Suprapubic skin (tissue), 4 donors: Measurements from ENCODE around the gene HMGN1.

Source experiments
- EP300 ChIP-seq: sonication (generic); formaldehyde crosslinking; IDR thresholded peaks from one replicate; pipeline ENCODE4 v1.6.1; 2017; ENCODE audit warnings: antibody characterized with exemption
- POLR2A ChIP-seq, 2 donors: fragments of 450-650 bp; IDR thresholded peaks; one replicate each; pipeline ENCODE4 v1.6.1; 2017; ENCODE audit warnings: antibody characterized with exemption in 2 of 2, mild to moderate bottlenecking in 2 of 2, moderate library complexity in 2 of 2
- POLR2AphosphoS5 ChIP-seq, 3 donors: sonication (generic); formaldehyde crosslinking; IDR thresholded peaks; one replicate each; pipeline ENCODE4 v1.6.1; 2017; ENCODE audit warnings: antibody characterized with exemption in 3 of 3
- TF ChIP-seq, protein P1 (sequence below), 2 donors: fragments of 200-600 bp in 1 of 2; fragments of 450-650 bp in 1 of 2; sonication (generic) in 1 of 2; IDR thresholded peaks; one replicate each; pipeline ENCODE4 v1.5.1; 2016 to 2019; ENCODE audit warnings: antibody characterized with exemption in 2 of 2, mild to moderate bottlenecking in 1 of 2, moderate library complexity in 1 of 2

DNA sequence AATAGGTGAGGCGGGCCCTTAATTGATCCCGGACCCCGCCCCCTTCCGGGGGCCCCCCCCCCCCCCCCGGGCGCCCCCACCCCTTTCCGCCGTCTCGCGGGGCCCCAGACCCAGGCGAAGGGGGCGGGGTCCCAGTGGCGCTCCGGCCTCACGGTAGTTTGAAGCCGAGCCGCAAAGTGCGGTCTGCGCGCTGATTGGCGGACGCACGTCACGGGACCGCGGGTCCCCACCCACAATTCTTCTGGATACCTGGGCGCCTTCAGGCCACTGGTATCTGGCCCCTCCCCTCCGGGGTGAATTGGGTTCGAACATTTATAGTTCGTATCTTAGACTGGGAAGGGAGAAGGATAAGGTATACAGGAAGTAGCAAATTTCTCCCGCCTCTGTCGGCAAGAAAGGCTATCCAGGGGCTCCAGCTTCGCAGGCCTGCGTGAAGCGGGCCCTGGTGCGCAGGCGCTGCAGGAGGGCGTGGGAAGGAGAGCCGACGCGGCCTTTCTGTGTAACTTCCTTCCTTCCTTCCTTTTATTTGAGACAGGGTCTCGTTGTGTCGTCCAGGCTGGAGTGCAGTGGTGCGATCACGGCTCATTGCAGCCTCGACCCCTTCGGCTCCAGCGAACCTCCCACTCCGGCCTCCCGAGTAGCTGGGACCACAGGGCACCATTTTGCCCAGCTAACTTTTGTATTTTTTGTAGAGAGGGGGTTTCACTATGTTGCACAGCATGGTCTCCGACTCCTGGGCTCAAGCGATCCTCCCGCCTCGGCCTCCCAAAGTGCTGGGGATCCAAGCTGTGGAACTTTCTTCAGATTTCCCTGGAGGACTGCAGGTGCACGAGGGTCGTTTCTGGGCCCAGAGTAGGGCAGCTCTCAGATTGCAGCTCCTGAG lies 564 bp upstream of the HMGN1 start:
- TF ChIP-seq, protein P1, sequence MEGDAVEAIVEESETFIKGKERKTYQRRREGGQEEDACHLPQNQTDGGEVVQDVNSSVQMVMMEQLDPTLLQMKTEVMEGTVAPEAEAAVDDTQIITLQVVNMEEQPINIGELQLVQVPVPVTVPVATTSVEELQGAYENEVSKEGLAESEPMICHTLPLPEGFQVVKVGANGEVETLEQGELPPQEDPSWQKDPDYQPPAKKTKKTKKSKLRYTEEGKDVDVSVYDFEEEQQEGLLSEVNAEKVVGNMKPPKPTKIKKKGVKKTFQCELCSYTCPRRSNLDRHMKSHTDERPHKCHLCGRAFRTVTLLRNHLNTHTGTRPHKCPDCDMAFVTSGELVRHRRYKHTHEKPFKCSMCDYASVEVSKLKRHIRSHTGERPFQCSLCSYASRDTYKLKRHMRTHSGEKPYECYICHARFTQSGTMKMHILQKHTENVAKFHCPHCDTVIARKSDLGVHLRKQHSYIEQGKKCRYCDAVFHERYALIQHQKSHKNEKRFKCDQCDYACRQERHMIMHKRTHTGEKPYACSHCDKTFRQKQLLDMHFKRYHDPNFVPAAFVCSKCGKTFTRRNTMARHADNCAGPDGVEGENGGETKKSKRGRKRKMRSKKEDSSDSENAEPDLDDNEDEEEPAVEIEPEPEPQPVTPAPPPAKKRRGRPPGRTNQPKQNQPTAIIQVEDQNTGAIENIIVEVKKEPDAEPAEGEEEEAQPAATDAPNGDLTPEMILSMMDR (IDR thresholded peaks at IDR 0.05), result no peak
- peak in 1 of 2 donors; percentile 34 for TF ChIP-seq POLR2A (IDR thresholded peaks at IDR 0.05)
- TF ChIP-seq EP300, result no peak
- TF ChIP-seq POLR2AphosphoS5 (IDR thresholded peaks at IDR 0.05), result peak in 1 of 3 donors; percentile 80
